ENCODE results near the gene NREP. TPM values are rescaled to one million over a fixed set of nuclear protein-coding genes. Genes with fewer than 3 reads are reported as not detected.

NREP gene
- 96.7 and 107 TPM in 2 replicates for total RNA-seq
- polyA plus RNA-seq: 89.6 and 112 TPM in 2 replicates
- polyA plus RNA-seq (2011; cell fraction: cytosol; rRNA removed): 86.4 and 91.4 TPM in 2 replicates
- 169 and 229 TPM in 2 replicates for polyA plus RNA-seq (2011; cell fraction: nucleus; rRNA removed)
- polyA plus RNA-seq (2012): 92.6 and 93.3 TPM in 2 replicates
- 90.9 and 105 TPM in 2 replicates for polyA minus RNA-seq
- 1.7 TPM for polyA minus RNA-seq (2011; cell fraction: cytosol; rRNA and poly(A)+ RNA removed)
- polyA minus RNA-seq (2011; cell fraction: nucleus; rRNA and poly(A)+ RNA removed): 274 and 382 TPM in 2 replicates
- percentile 58 among the genes with signal in this experiment for Bru-seq, nascent RNA
- percentile 58 among the genes with signal in this experiment for BruChase-seq, experiment 1, labeled RNA remaining after a 6-hour chase
- percentile 64 among the genes with signal in this experiment for BruChase-seq, experiment 2, labeled RNA remaining after a 2-hour chase
- long read RNA-seq, transcript NREP-204 (5 exons, 704 nt): minor isoform, 8 of 128 reads
- long read RNA-seq, transcript NREP-202 (5 exons, 2,581 nt): major isoform, 56 of 128 reads
- long read RNA-seq, transcript NREP-201 (4 exons, 2,013 nt): minor isoform, 44 of 128 reads
- long read RNA-seq, partial matches to known transcripts: 0 of 128 reads
- long read RNA-seq, other reads (novel, unspliced or antisense): 12 of 128 reads

GRCh38 chr5:111756581-111757354, at the start of gene NREP:
Gene NREP, minus strand, starts transcription at chr5:111757194. Its CDS starts 1,422 bp downstream, at chr5:111755772.
- H3K4me2 ChIP-seq (ENCODE audit: insufficient read depth, low read length): peak within 1 kb of the TSS; percentile 97
- intact Hi-C loops (cut with micrococcal nuclease): loop anchor here (1.0 to 10.0 kb wide), 10 partner anchors 8 to 1022 kb away; partner anchors contain the start of genes SLC25A46 and STARD4
- peak within 1 kb of the TSS; percentile 83 for H2AFZ ChIP-seq (ENCODE audit: low read depth, low read length)
- H3K9me1 ChIP-seq (replicated peaks; ENCODE audit: control insufficient read depth, extremely low read depth, insufficient read depth, low read length): no peaks in the 10 kb centered on the region
- H4K20me1 ChIP-seq (replicated peaks; ENCODE audit: control insufficient read depth, extremely low read depth, insufficient read depth, low read length): no peaks in the 10 kb centered on the region
- peak within 1 kb of the TSS; percentile 97 for H3K27ac ChIP-seq (ENCODE audit: insufficient read depth, low read depth, low read length)
- no peaks in the 10 kb centered on the region for H3K9me3 ChIP-seq (replicated peaks; ENCODE audit: control insufficient read depth, insufficient read depth, low read length)
- H3K4me3 ChIP-seq (replicated peaks in 1 of 3; ENCODE audit: insufficient read depth in 1 of 3, low read depth in 1 of 3, low read length in 3 of 3): peak within 1 kb of the TSS; percentile 80 to 100 (median 100)
- H3K9ac ChIP-seq (replicated peaks; ENCODE audit: extremely low read depth, insufficient read depth, low read length): peak within 1 kb of the TSS; percentile 100
- H3K79me2 ChIP-seq (ENCODE audit: control insufficient read depth, insufficient read depth, low read length): peaks cover 36% of the 10 kb centered on the region
- peaks cover 29% of the 10 kb centered on the region for H3K4me1 ChIP-seq (ENCODE audit: control insufficient read depth, extremely low read depth, insufficient read depth, low read length)
- no peaks in the 10 kb centered on the region for H3K36me3 ChIP-seq (ENCODE audit: control insufficient read depth in 2 of 2, extremely low read depth in 1 of 2, insufficient read depth in 2 of 2, low read length in 2 of 2)
- DNase-seq (ENCODE audit: low read depth, low spot score) (peak; percentile 59), FAIRE-seq (peak; percentile 33)
- TSS peak; percentile 49 for BruUV-seq (replicated peaks)
- TF ChIP-seq EZH2 (IDR thresholded peaks at IDR 0.05; ENCODE audit: borderline replicate concordance, low read depth, low read length, severe bottlenecking): no peak
- TF ChIP-seq CTCF (IDR thresholded peaks at IDR 0.05; ENCODE audit: extremely low read depth in 1 of 2, insufficient read depth in 1 of 2, low read depth in 1 of 2, low read length in 2 of 2): no peak
- no peak for TF ChIP-seq FOS (IDR thresholded peaks at IDR 0.05; ENCODE audit: borderline replicate concordance, insufficient read depth, low read length)
- no peak for TF ChIP-seq GATA2 (IDR thresholded peaks at IDR 0.05; ENCODE audit: insufficient read depth, insufficient read length, low read depth, low read length)
- TF ChIP-seq MYC (IDR thresholded peaks at IDR 0.05; ENCODE audit: low read depth, low read length): no peak
- no peak for TF ChIP-seq MAX (IDR thresholded peaks at IDR 0.05; ENCODE audit: insufficient read depth, insufficient read length)
- no peak for TF ChIP-seq JUN (IDR thresholded peaks at IDR 0.05; ENCODE audit: borderline replicate concordance, insufficient read depth, insufficient read length, low read depth)
- TF ChIP-seq POLR2A (IDR thresholded peaks at IDR 0.05; ENCODE audit: low read depth, low read length): no peak
- no peak for TF ChIP-seq POLR2AphosphoS5 (IDR thresholded peaks at IDR 0.05; ENCODE audit: insufficient read depth, low read depth, low read length)
- no peaks in the 10 kb centered on the region for H3K27me3 ChIP-seq (ENCODE audit: control insufficient read depth in 2 of 2, insufficient read depth in 2 of 2, low read length in 2 of 2)
- ChIA-PET CTCF (interaction anchor here (0.6 to 3.7 kb wide), 16 partner anchors 9 to 404 kb away, joined by 3 to 59 read pairs (median 4); no protein-coding TSS in a partner anchor), POLR2A (interaction anchor here (0.6 to 2.5 kb wide), 8 partner anchors 50 to 404 kb away, joined by 3 to 13 read pairs (median 4); no protein-coding TSS in a partner anchor)
- dilution Hi-C loops (cut with MboI; ENCODE audit: extremely low pct_ligation_motif_present, low sequenced_read_pairs): no loop called here

Data from endothelial cell of umbilical vein (primary cell).